Pancreas (tissue), 10 donors: ENCODE results near the gene NME8. TPM values are rescaled to one million over a fixed set of nuclear protein-coding genes. Genes with fewer than 3 reads are reported as not detected.
A peak's percentile ranks its signal among the peaks of the same experiment; 100 is the strongest.

ENCODE experiments used
- ATAC-seq, 4 donors: fragments of 200-7000 bp; cut with Tn5 transposase; one replicate each; pipeline versions ENCODE4 v1.8.0 to v1.9.1; 2020; ENCODE audit warnings: mild to moderate bottlenecking in 4 of 4, moderate library complexity in 4 of 4
- DNase-seq, 6 donors: peaks; one replicate each; pipeline ENCODE4 v3.0.0-alpha.2; 2020
- FAIRE-seq: peaks from 2 replicates; lab custom pipeline; 2012; peaks lifted over from hg19 to GRCh38; lab: Jason Lieb, UNC
- H3K27ac ChIP-seq, 4 donors: fragments of 200-600 bp; sonication (generic); 1 replicate in 3 of 4; 2 replicates in 1 of 4; pipeline versions ENCODE4 v1.5.0 to v1.8.0; 2020
- H3K27me3 ChIP-seq, 4 donors: fragments of 200-600 bp; one replicate each; pipeline ENCODE4 v1.8.0; 2021
- H3K36me3 ChIP-seq, 3 donors: fragments of 200-600 bp; sonication (generic) in 1 of 3; one replicate each; pipeline versions ENCODE4 v1.5.0 to v1.8.0; 2020 to 2021
- H3K4me1 ChIP-seq, 3 donors: fragments of 200-600 bp; one replicate each; pipeline ENCODE4 v1.8.0; 2021
- H3K4me3 ChIP-seq, 4 donors: fragments of 200-600 bp; sonication (generic) in 2 of 4; one replicate each; pipeline versions ENCODE4 v1.5.0 to v1.8.0; 2020 to 2021
- H3K9me3 ChIP-seq, 4 donors: fragments of 200-600 bp; one replicate each; pipeline ENCODE4 v1.8.0; 2021
- CTCF ChIP-seq, 4 donors: fragments of 200-600 bp; sonication (generic) in 3 of 4; IDR thresholded peaks; one replicate each; pipeline versions ENCODE4 v1.5.0 to v1.8.0; 2021; ENCODE audit warnings: antibody characterized with exemption in 4 of 4
- WGBS, 2 donors: extraction: QIAGEN DNeasy Blood & Tissue Kit; methylation state at CpG; one replicate each; pipeline ENCODE4 v1.1.7; 2013; 5-methylcytosine and 5-hydroxymethylcytosine counted together
- intact Hi-C, 3 donors: fragments of 100-400 bp; cut with DNase I; formaldehyde crosslinking; loops; one replicate each; pipeline versions ENCODE4 v1.11.1 to v1.14.2; 2022
- polyA plus RNA-seq, 2 donors: library from polyadenylated mRNA; stranded (reverse); fragments of 200-250 nt; gene quantifications; one replicate each; pipeline ENCODE4 v1.2.3, GENCODE V29; 2013
- total RNA-seq, 6 donors: library from RNA; stranded (reverse); fragmentation: NEBNext Ultra II Directional in 4 of 6; extraction: Animal tissue kit (Norgen Biotek cat#: 25700) in 4 of 6; gene quantifications; one replicate each; pipeline versions ENCODE4 v1.2.1 to v1.2.4, GENCODE V29; 2021 to 2023
- donor health status: healthy with polysubstance abuse.
- donor health status: DM: no; HTN: no; CAD: no; lungs with moderate emphysema.
- donor health status: DM: no; HTN: no; CAD: no.
- donor health status: control.
- donor health status: control.
- donor health status: Bipolar disorder and iron deficiency.
- donor health status: DM: yes; HTN: yes; CAD: no.
- donor health status: DM: no; HTN: no; CAD: no.
- donor health status: DM: no; HTN: no; CAD: no.
- donor health status: DM: yes; HTN: yes; CAD: no.

NME8 gene
- total and polyA plus RNA-seq, 8 donors: not detected

- WGBS, 2 donors: 80 to 85% methylated on average over 5 of the region's 5 CpGs
- FAIRE-seq: no peak
- peak in 1 of 4 donors; percentile 15 for ATAC-seq
- Histone ChIP-seq H3K27me3 (no peaks in the 10 kb centered on the region), H3K36me3 (no peaks in the 10 kb centered on the region), H3K9me3 (no peaks in the 10 kb centered on the region), H3K4me1 (peaks cover 0 to 5% (median 0%) of the 10 kb centered on the region in 3 donors), H3K27ac (no peak overlapping the region), H3K4me3 (no peak overlapping the region)
- TF ChIP-seq CTCF (IDR thresholded peaks at IDR 0.05): no peak
- intact Hi-C loops: no loop called here
- no peak for DNase-seq
Observed at GRCh38 chr7:37930226-37930948, 82.0 kb downstream of the NME8 start.

GRCh38 chr7:37932543-37932942 lies 84.1 kb downstream of the NME8 start:
- H3K27ac ChIP-seq: no peak overlapping the region
- ATAC-seq: no peak
- H3K36me3 ChIP-seq: no peaks in the 10 kb centered on the region
- TF ChIP-seq CTCF (IDR thresholded peaks at IDR 0.05): no peak
- H3K4me1 ChIP-seq: peaks cover 0 to 5% (median 0%) of the 10 kb centered on the region in 3 donors
- no peak for DNase-seq
- 86 to 89% methylated on average over 2 of the region's 2 CpGs for WGBS, 2 donors
- intact Hi-C loops: no loop called here
- no peaks in the 10 kb centered on the region for H3K9me3 ChIP-seq
- no peaks in the 10 kb centered on the region for H3K27me3 ChIP-seq
- no peak overlapping the region for H3K4me3 ChIP-seq
- no peak for FAIRE-seq

GRCh38 chr7:37933018-37933566 lies 84.7 kb downstream of the NME8 start:
- Histone ChIP-seq H3K36me3 (no peaks in the 10 kb centered on the region), H3K4me3 (no peak overlapping the region), H3K9me3 (no peaks in the 10 kb centered on the region), H3K27me3 (no peaks in the 10 kb centered on the region), H3K4me1 (peaks cover 0 to 5% (median 0%) of the 10 kb centered on the region in 3 donors), H3K27ac (no peak overlapping the region)
- FAIRE-seq (no peak), ATAC-seq (peak in 2 of 4 donors; percentile 30 to 57), DNase-seq (no peak)
- intact Hi-C loops: no loop called here
- TF ChIP-seq CTCF (IDR thresholded peaks at IDR 0.05): no peak
- WGBS, 2 donors: 49 to 54% methylated on average over 9 of the region's 9 CpGs

GRCh38 chr7:37942934-37943610 lies 94.7 kb downstream of the NME8 start:
- Histone ChIP-seq H3K4me1 (peaks cover 14 to 42% (median 20%) of the 10 kb centered on the region in 3 donors), H3K27ac (peak overlapping the region; percentile 66 to 86 (median 72)), H3K27me3 (no peaks in the 10 kb centered on the region), H3K36me3 (no peaks in the 10 kb centered on the region), H3K4me3 (no peak overlapping the region), H3K9me3 (no peaks in the 10 kb centered on the region)
- TF ChIP-seq CTCF (IDR thresholded peaks at IDR 0.05): no peak
- DNase-seq: peak; percentile 81 to 96 (median 94)
- ATAC-seq: peak; percentile 98 to 99 (median 99)
- intact Hi-C loops: no loop called here
- WGBS, 2 donors: 24% methylated on average over 12 of the region's 12 CpGs
- FAIRE-seq: no peak
